Measurements from ENCODE around the gene ERI3. TPM values are rescaled to one million over a fixed set of nuclear protein-coding genes. Genes with fewer than 3 reads are reported as not detected.

The ERI3 gene
- total RNA-seq, 1 donor from 2014 or later = 70.7 TPM

DNA sequence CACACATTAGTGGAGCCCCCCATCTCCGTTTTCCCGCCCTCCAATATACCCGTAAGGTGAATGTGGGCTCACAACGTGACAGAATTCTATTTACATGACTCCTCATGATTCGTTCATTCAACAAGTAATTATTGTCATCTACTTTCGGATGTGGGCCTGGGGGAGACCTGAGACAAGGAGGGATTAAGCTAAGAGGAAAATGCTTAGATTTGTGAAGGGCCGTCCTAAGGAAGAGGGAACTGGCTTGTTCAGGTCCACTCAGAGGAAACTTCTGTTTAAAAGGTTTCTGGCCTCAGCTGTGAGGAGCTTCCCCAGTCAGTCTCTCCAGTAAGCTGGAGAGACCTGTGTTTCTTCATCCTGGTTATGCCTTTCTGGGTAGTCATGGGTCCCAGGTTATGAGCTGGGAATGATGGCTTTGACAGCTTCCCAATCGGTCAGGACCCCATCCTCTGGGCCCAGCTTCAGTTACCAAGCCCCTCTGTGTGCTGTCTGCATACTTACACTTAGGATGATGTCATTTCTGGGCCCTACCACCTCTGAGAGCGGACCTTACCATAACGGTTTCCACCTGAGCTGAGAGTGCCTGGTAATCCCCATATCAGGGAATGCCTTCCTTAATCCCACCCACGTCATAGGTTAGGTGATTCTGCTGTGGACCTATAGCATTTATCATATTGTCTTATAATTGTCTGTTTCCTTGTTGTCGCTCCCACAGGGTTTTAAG, 687 bp upstream of the ERI3 start:
- H3K4me3 Mint-ChIP-seq = peak overlapping the region; percentile 92
- peak overlapping the region; percentile 92 for H3K27ac Mint-ChIP-seq
- no peak for DNase-seq (ENCODE audit: low spot score in 2 of 2, unreplicated experiment in 2 of 2)
- H3K36me3 Mint-ChIP-seq = no peaks in the 10 kb centered on the region
- no peaks in the 10 kb centered on the region for H3K9me3 Mint-ChIP-seq
- TF ChIP-seq, protein P1, sequence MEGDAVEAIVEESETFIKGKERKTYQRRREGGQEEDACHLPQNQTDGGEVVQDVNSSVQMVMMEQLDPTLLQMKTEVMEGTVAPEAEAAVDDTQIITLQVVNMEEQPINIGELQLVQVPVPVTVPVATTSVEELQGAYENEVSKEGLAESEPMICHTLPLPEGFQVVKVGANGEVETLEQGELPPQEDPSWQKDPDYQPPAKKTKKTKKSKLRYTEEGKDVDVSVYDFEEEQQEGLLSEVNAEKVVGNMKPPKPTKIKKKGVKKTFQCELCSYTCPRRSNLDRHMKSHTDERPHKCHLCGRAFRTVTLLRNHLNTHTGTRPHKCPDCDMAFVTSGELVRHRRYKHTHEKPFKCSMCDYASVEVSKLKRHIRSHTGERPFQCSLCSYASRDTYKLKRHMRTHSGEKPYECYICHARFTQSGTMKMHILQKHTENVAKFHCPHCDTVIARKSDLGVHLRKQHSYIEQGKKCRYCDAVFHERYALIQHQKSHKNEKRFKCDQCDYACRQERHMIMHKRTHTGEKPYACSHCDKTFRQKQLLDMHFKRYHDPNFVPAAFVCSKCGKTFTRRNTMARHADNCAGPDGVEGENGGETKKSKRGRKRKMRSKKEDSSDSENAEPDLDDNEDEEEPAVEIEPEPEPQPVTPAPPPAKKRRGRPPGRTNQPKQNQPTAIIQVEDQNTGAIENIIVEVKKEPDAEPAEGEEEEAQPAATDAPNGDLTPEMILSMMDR (IDR thresholded peaks at IDR 0.05; ENCODE audit: unreplicated experiment) = no peak
- peaks cover 64% of the 10 kb centered on the region for H3K4me1 Mint-ChIP-seq
- H3K27me3 Mint-ChIP-seq (ENCODE audit: low read depth) = no peaks in the 10 kb centered on the region

GRCh38 chr1:44354268-44354839, 703 bp downstream of the ERI3 start:
- DNase-seq (ENCODE audit: low spot score in 2 of 2, unreplicated experiment in 2 of 2) = no peak
- TF ChIP-seq, protein P1 (IDR thresholded peaks at IDR 0.05; ENCODE audit: unreplicated experiment) = no peak
- peak overlapping the region; percentile 86 for H3K27ac Mint-ChIP-seq

GRCh38 chr1:44353604-44354003, 1.5 kb downstream of the ERI3 start:
- H3K4me1 Mint-ChIP-seq = peaks cover 51% of the 10 kb centered on the region
- no peaks in the 10 kb centered on the region for H3K27me3 Mint-ChIP-seq (ENCODE audit: low read depth)
- H3K27ac Mint-ChIP-seq = no peak overlapping the region
- TF ChIP-seq, protein P1 (IDR thresholded peaks at IDR 0.05; ENCODE audit: unreplicated experiment) = no peak
- H3K36me3 Mint-ChIP-seq = peaks cover 3% of the 10 kb centered on the region
- H3K9me3 Mint-ChIP-seq = no peaks in the 10 kb centered on the region
- peak overlapping the region; percentile 92 for H3K4me3 Mint-ChIP-seq
- no peak for DNase-seq (ENCODE audit: low spot score in 2 of 2, unreplicated experiment in 2 of 2)

More at GRCh38 chr1:44354268-44354839, 703 bp downstream of the ERI3 start:
- Mint-ChIP-seq H3K36me3 (peaks cover 3% of the 10 kb centered on the region), H3K27me3 (ENCODE audit: low read depth) (no peaks in the 10 kb centered on the region), H3K9me3 (no peaks in the 10 kb centered on the region), H3K4me3 (peak overlapping the region; percentile 92), H3K4me1 (peaks cover 57% of the 10 kb centered on the region)

DNA sequence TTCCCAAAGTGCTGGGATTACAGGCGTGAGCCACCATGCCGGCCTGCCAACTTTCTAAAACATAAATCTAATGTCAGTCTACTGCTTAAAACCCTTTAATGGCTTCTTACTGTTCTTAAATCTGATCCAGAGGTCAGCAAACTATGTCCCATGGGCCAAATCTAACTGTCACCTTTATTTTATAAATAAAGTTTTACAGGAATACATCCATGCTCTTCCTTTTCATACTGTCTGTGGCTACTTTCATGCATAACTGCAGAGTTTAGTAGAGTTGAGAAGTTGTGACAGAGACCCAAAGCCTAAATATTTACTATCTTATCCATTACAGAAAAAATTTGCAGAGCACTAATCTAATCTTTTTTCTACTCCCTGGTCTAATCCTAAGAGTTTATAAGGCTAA, 3.8 kb downstream of the ERI3 start:
- no peak overlapping the region for H3K27ac Mint-ChIP-seq
- H3K27me3 Mint-ChIP-seq (ENCODE audit: low read depth) = no peaks in the 10 kb centered on the region
- no peak overlapping the region for H3K4me3 Mint-ChIP-seq
- TF ChIP-seq, protein P1 (IDR thresholded peaks at IDR 0.05; ENCODE audit: unreplicated experiment) = no peak
- no peak for DNase-seq (ENCODE audit: low spot score in 2 of 2, unreplicated experiment in 2 of 2)
- peaks cover 3% of the 10 kb centered on the region for H3K36me3 Mint-ChIP-seq
- H3K4me1 Mint-ChIP-seq = peaks cover 55% of the 10 kb centered on the region
- no peaks in the 10 kb centered on the region for H3K9me3 Mint-ChIP-seq

GRCh38 chr1:44348061-44348485, 7.0 kb downstream of the ERI3 start:
- DNase-seq (ENCODE audit: low spot score in 2 of 2, unreplicated experiment in 2 of 2) = no peak
- no peak overlapping the region for H3K27ac Mint-ChIP-seq

More at GRCh38 chr1:44348061-44348485, 7.0 kb downstream of the ERI3 start:
- H3K36me3 Mint-ChIP-seq = peaks cover 3% of the 10 kb centered on the region
- H3K9me3 Mint-ChIP-seq = no peaks in the 10 kb centered on the region
- H3K4me1 Mint-ChIP-seq = peaks cover 28% of the 10 kb centered on the region
- no peaks in the 10 kb centered on the region for H3K27me3 Mint-ChIP-seq (ENCODE audit: low read depth)
- TF ChIP-seq, protein P1 (IDR thresholded peaks at IDR 0.05; ENCODE audit: unreplicated experiment) = no peak
- H3K4me3 Mint-ChIP-seq = no peak overlapping the region

Measured in mesothelial cell of epicardium (in vitro differentiated cells).